Measurements from ENCODE around the gene IFIT3.

GRCh38 chr10:89283025-89283935 lies 44.5 kb upstream of the IFIT3 start:
- TF ChIP-seq, protein P1, sequence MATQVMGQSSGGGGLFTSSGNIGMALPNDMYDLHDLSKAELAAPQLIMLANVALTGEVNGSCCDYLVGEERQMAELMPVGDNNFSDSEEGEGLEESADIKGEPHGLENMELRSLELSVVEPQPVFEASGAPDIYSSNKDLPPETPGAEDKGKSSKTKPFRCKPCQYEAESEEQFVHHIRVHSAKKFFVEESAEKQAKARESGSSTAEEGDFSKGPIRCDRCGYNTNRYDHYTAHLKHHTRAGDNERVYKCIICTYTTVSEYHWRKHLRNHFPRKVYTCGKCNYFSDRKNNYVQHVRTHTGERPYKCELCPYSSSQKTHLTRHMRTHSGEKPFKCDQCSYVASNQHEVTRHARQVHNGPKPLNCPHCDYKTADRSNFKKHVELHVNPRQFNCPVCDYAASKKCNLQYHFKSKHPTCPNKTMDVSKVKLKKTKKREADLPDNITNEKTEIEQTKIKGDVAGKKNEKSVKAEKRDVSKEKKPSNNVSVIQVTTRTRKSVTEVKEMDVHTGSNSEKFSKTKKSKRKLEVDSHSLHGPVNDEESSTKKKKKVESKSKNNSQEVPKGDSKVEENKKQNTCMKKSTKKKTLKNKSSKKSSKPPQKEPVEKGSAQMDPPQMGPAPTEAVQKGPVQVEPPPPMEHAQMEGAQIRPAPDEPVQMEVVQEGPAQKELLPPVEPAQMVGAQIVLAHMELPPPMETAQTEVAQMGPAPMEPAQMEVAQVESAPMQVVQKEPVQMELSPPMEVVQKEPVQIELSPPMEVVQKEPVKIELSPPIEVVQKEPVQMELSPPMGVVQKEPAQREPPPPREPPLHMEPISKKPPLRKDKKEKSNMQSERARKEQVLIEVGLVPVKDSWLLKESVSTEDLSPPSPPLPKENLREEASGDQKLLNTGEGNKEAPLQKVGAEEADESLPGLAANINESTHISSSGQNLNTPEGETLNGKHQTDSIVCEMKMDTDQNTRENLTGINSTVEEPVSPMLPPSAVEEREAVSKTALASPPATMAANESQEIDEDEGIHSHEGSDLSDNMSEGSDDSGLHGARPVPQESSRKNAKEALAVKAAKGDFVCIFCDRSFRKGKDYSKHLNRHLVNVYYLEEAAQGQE (IDR thresholded peaks at IDR 0.05; ENCODE audit: low read depth), result no peak
- no peak for TF ChIP-seq TAF1 (IDR thresholded peaks at IDR 0.05; ENCODE audit: low read depth)
- TF ChIP-seq MAX (IDR thresholded peaks at IDR 0.05), result peak; percentile 67
- no peak; the same call in 1 of the 2 replicates for TF ChIP-seq EP300 (IDR thresholded peaks at IDR 0.05; ENCODE audit: borderline replicate concordance)
- TF ChIP-seq CREB1 (IDR thresholded peaks at IDR 0.05; ENCODE audit: low read depth), result no peak
- no peak for TF ChIP-seq YY1 (IDR thresholded peaks at IDR 0.05; ENCODE audit: low read depth)
- no peak for TF ChIP-seq ZBTB7A (IDR thresholded peaks at IDR 0.05; ENCODE audit: low read depth)
- no peak for TF ChIP-seq TEAD4 (IDR thresholded peaks at IDR 0.05)
- TF ChIP-seq CEBPB (IDR thresholded peaks at IDR 0.05), result no peak

Data from Ishikawa (cell line).